ENCODE results near the gene ZNF319.

The ZNF319 gene

GRCh38 chr16:57999971-58000705 lies at the start of gene ZNF319:
Gene ZNF319, minus strand, starts transcription at chr16:58000672. Its CDS starts 2,407 bp downstream, at chr16:57998265.
- peak; percentile 64 for DNase-seq (ENCODE audit: low spot score)

GRCh38 chr16:58049232-58050185 lies 49.0 kb upstream of the ZNF319 start:
- DNase-seq (ENCODE audit: low spot score) = no peak

DNA sequence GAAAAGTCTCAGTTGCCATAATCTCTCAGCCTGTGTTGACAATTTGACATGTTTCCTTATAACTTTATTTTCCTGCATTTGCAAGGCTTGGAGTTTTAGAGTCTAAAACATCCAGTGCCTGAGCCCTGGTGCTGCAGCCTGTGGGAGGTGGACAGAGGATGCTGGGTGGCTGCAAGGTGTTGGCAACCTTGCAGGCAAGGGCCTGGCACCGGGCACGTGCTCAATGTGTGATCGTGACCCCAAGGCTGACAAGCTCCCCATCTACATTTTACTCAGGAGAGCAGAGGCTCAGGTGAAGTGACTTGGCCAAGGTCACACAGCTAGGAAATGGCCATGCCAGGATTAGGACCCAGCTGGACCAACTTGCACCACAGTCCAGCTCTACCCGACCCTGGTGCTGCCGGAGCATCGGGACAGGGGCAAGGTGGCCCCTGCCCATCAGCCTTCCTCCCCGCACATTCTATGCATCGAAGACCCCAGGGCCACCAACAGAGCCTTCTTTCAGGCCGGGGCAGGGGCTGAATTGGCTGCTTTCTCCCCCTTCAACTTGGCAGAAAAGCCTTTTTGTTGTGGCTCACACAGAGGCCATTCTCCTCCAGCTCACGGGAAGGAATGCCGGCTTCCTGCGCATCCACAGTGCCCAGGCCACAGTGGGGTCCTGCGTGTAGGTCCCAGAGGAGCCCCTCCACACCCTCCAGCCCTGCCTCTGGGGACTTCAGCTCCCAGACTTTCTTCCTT lies 48.2 kb upstream of the ZNF319 start:
- DNase-seq (ENCODE audit: low spot score) = no peak

GRCh38 chr16:58047557-58048348 lies 47.3 kb upstream of the ZNF319 start:
- DNase-seq (ENCODE audit: low spot score) = no peak

DNA sequence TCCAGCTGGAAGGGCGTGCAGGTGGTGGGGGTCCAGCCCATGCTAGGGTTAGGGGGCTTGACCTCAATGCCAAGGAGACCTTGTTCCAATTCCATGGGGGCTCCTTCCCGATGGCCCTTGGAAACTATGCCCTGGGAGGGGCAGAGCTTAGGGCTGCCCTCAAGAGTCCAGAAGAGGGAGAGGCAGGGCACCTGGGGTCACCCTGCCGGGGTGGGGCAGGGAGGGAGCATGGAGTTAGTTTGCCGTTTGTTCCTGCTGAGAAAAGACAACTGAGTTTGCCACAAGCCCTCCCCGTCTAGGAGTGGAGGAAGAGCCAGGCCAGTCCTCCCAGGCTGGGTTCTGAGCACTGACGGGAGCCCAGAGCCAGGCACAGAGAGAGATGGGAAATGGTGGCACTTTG lies 46.5 kb upstream of the ZNF319 start:
- DNase-seq (ENCODE audit: low spot score) = no peak

- DNase-seq (ENCODE audit: low spot score) = no peak
Measured at GRCh38 chr16:58046054-58046881, 45.8 kb upstream of the ZNF319 start.

DNA sequence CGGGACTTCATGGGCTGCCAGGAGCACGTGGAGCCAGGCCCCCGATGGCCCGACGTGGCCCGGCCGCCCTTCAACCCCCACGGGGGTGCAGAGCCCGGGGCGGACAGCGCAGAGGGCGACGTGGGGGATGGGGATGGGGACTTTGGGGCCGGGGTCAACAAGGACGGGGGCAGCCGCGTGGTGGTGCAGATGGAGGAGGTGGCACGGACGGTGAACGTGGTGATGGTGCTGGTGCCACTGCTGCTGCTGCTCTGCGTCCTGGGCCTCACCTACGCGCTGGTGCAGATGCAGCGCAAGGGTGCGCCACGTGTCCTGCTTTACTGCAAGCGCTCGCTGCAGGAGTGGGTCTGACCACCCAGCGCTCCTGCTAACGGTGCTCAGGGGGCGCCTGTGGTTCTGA lies 44.6 kb upstream of the ZNF319 start:
- DNase-seq (ENCODE audit: low spot score) = no peak

GRCh38 chr16:58044266-58045019 lies 44.0 kb upstream of the ZNF319 start:
- DNase-seq (ENCODE audit: low spot score) = no peak

DNA sequence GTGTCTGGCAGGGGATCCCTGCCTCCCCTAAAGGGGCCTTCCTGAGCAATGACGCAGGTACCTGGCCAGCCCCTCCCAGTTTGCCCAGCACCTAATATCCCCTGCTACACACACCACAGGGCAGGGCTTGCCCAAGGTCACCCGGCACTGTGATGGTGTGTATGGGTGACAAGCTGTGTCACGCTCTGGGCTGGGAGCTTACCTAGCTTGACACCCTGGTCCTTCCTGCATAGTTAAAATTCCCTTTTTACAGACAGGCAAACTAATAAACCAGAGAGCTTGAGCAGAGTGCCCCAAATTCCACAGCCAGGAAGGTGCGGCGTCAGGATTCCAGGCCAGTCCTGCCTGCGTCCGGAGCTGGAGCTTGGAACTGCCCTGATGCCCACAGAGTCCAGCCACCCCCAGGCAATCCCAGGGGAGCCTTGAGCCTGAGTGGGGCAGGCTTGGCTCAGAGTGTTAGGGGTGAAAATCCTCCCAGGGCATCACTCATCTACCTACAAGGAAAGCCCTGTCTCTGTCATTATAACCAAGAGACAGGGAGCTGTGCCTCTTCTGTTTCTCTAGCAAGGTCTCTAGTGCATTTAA lies 43.2 kb upstream of the ZNF319 start:
- no peak for DNase-seq (ENCODE audit: low spot score)

- DNase-seq (ENCODE audit: low spot score) = no peak
Measured at GRCh38 chr16:58042886-58043515, 42.5 kb upstream of the ZNF319 start.

DNA sequence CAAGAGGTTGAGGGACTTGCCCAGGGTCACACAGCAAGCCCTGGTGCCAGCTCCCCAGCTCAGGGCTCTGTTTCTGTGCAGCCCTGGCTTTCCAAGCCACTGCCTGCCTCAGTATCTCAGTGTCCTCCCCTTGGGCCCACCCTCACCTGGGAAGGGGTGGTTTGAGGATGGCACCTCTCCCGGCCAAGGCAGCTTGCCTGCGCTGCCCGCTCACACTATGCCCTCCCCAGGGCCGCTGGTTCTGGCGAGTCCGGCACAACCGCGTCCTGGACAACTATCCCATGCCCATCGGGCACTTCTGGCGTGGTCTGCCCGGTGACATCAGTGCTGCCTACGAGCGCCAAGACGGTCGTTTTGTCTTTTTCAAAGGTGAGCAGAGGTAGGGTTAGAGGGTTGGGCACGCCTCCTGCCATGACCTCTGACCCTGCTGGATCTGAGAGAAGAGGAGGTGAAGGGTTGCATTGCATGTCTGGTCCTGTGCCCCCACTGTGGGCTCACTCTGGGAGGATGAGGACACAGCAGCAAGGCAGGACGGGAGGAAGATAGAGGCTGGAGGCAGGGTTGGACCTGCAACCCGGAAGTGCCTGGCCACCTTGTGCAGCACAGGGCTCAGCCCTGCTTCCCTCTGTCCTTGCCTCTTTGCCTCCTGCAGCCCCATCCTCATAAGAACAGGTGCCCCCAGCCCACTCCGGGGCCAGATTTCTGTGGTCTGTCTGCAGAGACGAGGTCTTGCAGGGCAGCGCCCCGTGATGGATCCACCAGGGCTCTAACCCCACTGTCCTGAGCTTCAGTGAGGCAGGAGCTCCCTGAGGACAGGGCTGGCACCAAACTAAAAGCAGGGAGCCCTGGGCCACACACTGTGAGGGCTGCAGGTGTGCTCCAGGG lies 41.8 kb upstream of the ZNF319 start:
- DNase-seq (ENCODE audit: low spot score) = no peak

DNA sequence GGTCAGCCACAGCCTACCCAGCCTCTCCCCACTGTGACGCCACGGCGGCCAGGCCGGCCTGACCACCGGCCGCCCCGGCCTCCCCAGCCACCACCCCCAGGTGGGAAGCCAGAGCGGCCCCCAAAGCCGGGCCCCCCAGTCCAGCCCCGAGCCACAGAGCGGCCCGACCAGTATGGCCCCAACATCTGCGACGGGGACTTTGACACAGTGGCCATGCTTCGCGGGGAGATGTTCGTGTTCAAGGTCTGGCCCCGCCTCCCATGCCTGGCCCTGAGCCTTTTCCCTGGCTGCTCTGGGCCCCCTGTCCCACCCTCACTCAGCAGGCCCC lies 41.1 kb upstream of the ZNF319 start:
- no peak for DNase-seq (ENCODE audit: low spot score)

GRCh38 chr16:58040945-58041627 lies 40.6 kb upstream of the ZNF319 start:
- no peak for DNase-seq (ENCODE audit: low spot score)

- DNase-seq (ENCODE audit: low spot score) = no peak
Measured at GRCh38 chr16:58040496-58040846, 40.0 kb upstream of the ZNF319 start.

- DNase-seq (ENCODE audit: low spot score) = no peak
Measured at GRCh38 chr16:58039829-58040495, 39.5 kb upstream of the ZNF319 start.

- no peak for DNase-seq (ENCODE audit: low spot score)
Measured at GRCh38 chr16:58038219-58038641, 37.8 kb upstream of the ZNF319 start.

Measured in HuH-7.5 (cell line).